A673 (cell line): Measurements from ENCODE around the gene ECD. TPM values are rescaled to one million over a fixed set of nuclear protein-coding genes. Genes with fewer than 3 reads are reported as not detected.

Experiments
- BruUV-seq: library from RNA; stranded (reverse); fragments of 400-500 nt; replicated peaks from 2 replicates; lab custom pipeline; 2021; lab: Mats Ljungman, UMichigan
- CTCF ChIA-PET: fragments of 300-600 bp; sonication (Branson Sonifier 250); formaldehyde crosslinking; loops from one replicate; lab custom pipeline; 2022; ENCODE audit warnings: antibody characterized with exemption; lab: Charles Lee
- POLR2A ChIA-PET: fragments of 300-600 bp; sonication (Branson Sonifier 250); formaldehyde crosslinking; loops from one replicate; lab custom pipeline; 2022; ENCODE audit warnings: antibody characterized with exemption; ENCODE audit not compliant: low non-redundant PET; lab: Charles Lee
- DNase-seq: peaks from one replicate; pipeline ENCODE4 v3.0.0-alpha.2; 2015; ENCODE audit warnings: low spot score
- H3K27ac ChIP-seq: fragments of 200-600 bp; sonication (generic); 2 replicates; pipeline ENCODE4 v1.5.1; 2016; ENCODE audit warnings: mixed run types, low read depth, mild to moderate bottlenecking, mixed read lengths, antibody characterized with exemption, low read length; ENCODE audit not compliant: poor library complexity, severe bottlenecking
- H3K27me3 ChIP-seq: fragments of 200-600 bp; sonication (generic); replicated peaks from 2 replicates; pipeline ENCODE4 v1.6.1; 2017; ENCODE audit warnings: mixed run types, low read depth, mild to moderate bottlenecking, mixed read lengths, antibody characterized with exemption, low read length; ENCODE audit not compliant: insufficient read depth, poor library complexity
- H3K36me3 ChIP-seq: fragments of 200-600 bp; sonication (generic); 2 replicates; pipeline ENCODE4 v1.6.1; 2016; ENCODE audit warnings: mixed run types, mild to moderate bottlenecking, mixed read lengths, antibody characterized with exemption, low read length; ENCODE audit not compliant: insufficient read depth, poor library complexity, severe bottlenecking
- H3K4me1 ChIP-seq: fragments of 200-600 bp; sonication (generic); 2 replicates; pipeline ENCODE4 v1.6.1; 2017; ENCODE audit warnings: mixed run types, mild to moderate bottlenecking, mixed read lengths, antibody characterized with exemption, low read length; ENCODE audit not compliant: insufficient read depth, poor library complexity, severe bottlenecking
- H3K4me3 ChIP-seq: fragments of 200-600 bp; sonication (generic); 2 replicates; pipeline ENCODE4 v1.5.1; 2016; ENCODE audit warnings: low read depth, mixed run types, mild to moderate bottlenecking, mixed read lengths, low read length; ENCODE audit not compliant: poor library complexity, severe bottlenecking
- H3K9me3 ChIP-seq: fragments of 200-600 bp; sonication (generic); 2 replicates; pipeline ENCODE4 v1.6.1; 2016; ENCODE audit warnings: mixed run types, low read depth, mild to moderate bottlenecking, mixed read lengths, antibody characterized with exemption, low read length; ENCODE audit not compliant: poor library complexity, severe bottlenecking
- CTCF ChIP-seq: fragments of 300-800, 200-600 bp; sonication (generic); conservative IDR thresholded peaks from 2 replicates; pipeline ENCODE4 v1.5.1; 2017; ENCODE audit warnings: low read depth, mild to moderate bottlenecking, antibody characterized with exemption, low read length, moderate library complexity, mixed read lengths
- EZH2 ChIP-seq: fragments of 200-600 bp; sonication (generic); IDR thresholded peaks from 2 replicates; pipeline ENCODE4 v1.6.1; 2017; ENCODE audit warnings: borderline replicate concordance, low read depth, mild to moderate bottlenecking, mixed read lengths, antibody characterized with exemption, low read length; ENCODE audit not compliant: poor library complexity, severe bottlenecking
- intact Hi-C: fragments of 100-400 bp; cut with micrococcal nuclease; formaldehyde crosslinking; loops from one replicate; pipeline ENCODE4 v1.10.0; 2022; ENCODE audit not compliant: unreplicated experiment
- total RNA-seq: library from RNA; stranded (reverse); gene quantifications from 2 replicates; pipeline ENCODE4 v1.2.3, GENCODE V29; 2021

Gene ECD
- total RNA-seq, 1 experiment from 2014 or later = 37.4 TPM

- H3K4me1 ChIP-seq = no peaks in the 10 kb centered on the region
- TF ChIP-seq CTCF = no peak
- TF ChIP-seq EZH2 = no peak
- ChIA-PET POLR2A (interaction anchor here (0.6 kb wide), 1 partner anchor 38 kb away, joined by 11 read pairs; no protein-coding TSS in a partner anchor), CTCF (no interaction called here)
- no peaks in the 10 kb centered on the region for H3K27me3 ChIP-seq
- peaks cover 3% of the 10 kb centered on the region for H3K36me3 ChIP-seq
- peak overlapping the region; percentile 95 for H3K27ac ChIP-seq
- no peak for DNase-seq
- H3K4me3 ChIP-seq = peak overlapping the region; percentile 89
- intact Hi-C loops = no loop called here
- H3K9me3 ChIP-seq = peaks cover 6% of the 10 kb centered on the region
- BruUV-seq = TSS peak; percentile 73
Observed at GRCh38 chr10:73168465-73168803, 626 bp upstream of the ECD start.

- H3K36me3 ChIP-seq = peaks cover 12% of the 10 kb centered on the region
- intact Hi-C loops = no loop called here
- DNase-seq = no peak
- no peaks in the 10 kb centered on the region for H3K4me1 ChIP-seq
- CTCF ChIA-PET = no interaction called here
- H3K4me3 ChIP-seq = peak overlapping the region; percentile 89
- BruUV-seq = no TSS peak
- no peaks in the 10 kb centered on the region for H3K27me3 ChIP-seq
- POLR2A ChIA-PET = no interaction called here
- TF ChIP-seq EZH2 (no peak), CTCF (no peak)
- H3K9me3 ChIP-seq = peaks cover 6% of the 10 kb centered on the region
- peak overlapping the region; percentile 95 for H3K27ac ChIP-seq
Observed at GRCh38 chr10:73167458-73167782, 388 bp downstream of the ECD start.

- Histone ChIP-seq H3K27me3 (no peaks in the 10 kb centered on the region), H3K4me3 (peak overlapping the region; percentile 89), H3K4me1 (no peaks in the 10 kb centered on the region), H3K9me3 (peaks cover 6% of the 10 kb centered on the region), H3K27ac (peak overlapping the region; percentile 95), H3K36me3 (peaks cover 16% of the 10 kb centered on the region)
- POLR2A ChIA-PET = no interaction called here
- CTCF ChIA-PET = no interaction called here
- TF ChIP-seq EZH2 (no peak), CTCF (no peak)
- DNase-seq = no peak
- intact Hi-C loops = no loop called here
- BruUV-seq = TSS peak; percentile 59
Observed at GRCh38 chr10:73166972-73167371, 836 bp downstream of the ECD start.
